ENCODE results near the gene PIK3R5.

GRCh38 chr17:8912084-8912981 is 53.2 kb downstream of the PIK3R5 start:
- TF ChIP-seq CTCF (IDR thresholded peaks at IDR 0.05; ENCODE audit: insufficient read depth, low read depth, low read length) (no peak), EZH2 (IDR thresholded peaks at IDR 0.05; ENCODE audit: insufficient read depth, low read length) (no peak)

Data from astrocyte (in vitro differentiated cells and primary cell).